Heart right ventricle (tissue), 16 donors: ENCODE measurements around the gene SELPLG. TPM values are rescaled to one million over a fixed set of nuclear protein-coding genes. Genes with fewer than 3 reads are reported as not detected.

Experiments
- ATAC-seq, 8 donors: fragments of 200-7000 bp; cut with Tn5 transposase; one replicate each; pipeline ENCODE4 v1.9.1; 2020; ENCODE audit warnings: mild to moderate bottlenecking in 8 of 8, moderate library complexity in 8 of 8, moderate number of reproducible peaks in 1 of 8
- DNase-seq, 2 donors: peaks; one replicate each; pipeline ENCODE4 v3.0.0-alpha.2; 2020
- H3K27ac ChIP-seq, 10 donors: fragments of 200-600 bp; sonication (generic) in 2 of 10; one replicate each; pipeline versions ENCODE4 v1.5.0 to v1.8.0; 2020 to 2022; ENCODE audit warnings: mild to moderate bottlenecking in 3 of 10
- H3K27me3 ChIP-seq, 7 donors: fragments of 200-600 bp; one replicate each; pipeline ENCODE4 v1.8.0; 2021 to 2022; ENCODE audit warnings: mild to moderate bottlenecking in 2 of 7
- H3K36me3 ChIP-seq, 9 donors: fragments of 200-600 bp; sonication (generic) in 1 of 9; one replicate each; pipeline versions ENCODE4 v1.5.0 to v1.8.0; 2020 to 2022; ENCODE audit warnings: mild to moderate bottlenecking in 2 of 9
- H3K4me1 ChIP-seq, 9 donors: fragments of 200-600 bp; sonication (generic) in 1 of 9; one replicate each; pipeline versions ENCODE4 v1.5.0 to v1.8.0; 2020 to 2022; ENCODE audit warnings: mild to moderate bottlenecking in 4 of 9
- H3K4me3 ChIP-seq, 10 donors: fragments of 200-600 bp; sonication (generic) in 2 of 10; one replicate each; pipeline versions ENCODE4 v1.5.0 to v1.8.0; 2020 to 2022; ENCODE audit warnings: mild to moderate bottlenecking in 7 of 10, moderate library complexity in 2 of 10
- H3K9me3 ChIP-seq, 11 donors: fragments of 200-600 bp in 10 of 11; sonication (generic) in 2 of 11; one replicate each; pipeline versions ENCODE4 v1.5.0 to v1.8.0; 2013 to 2022; ENCODE audit warnings: mild to moderate bottlenecking in 2 of 11, control low read depth in 1 of 11, moderate library complexity in 1 of 11
- WGBS, 2 donors: extraction: QIAGEN DNeasy Blood & Tissue Kit; methylation state at CpG; one replicate each; pipeline ENCODE4 v1.1.7; 2013; ENCODE audit warnings: inconsistent platforms in 1 of 2; 5-methylcytosine and 5-hydroxymethylcytosine counted together
- intact Hi-C, 10 donors: fragments of 100-400 bp; cut with DNase I; formaldehyde crosslinking; loops; one replicate each; pipeline versions ENCODE4 v1.11.1 to v1.14.2; 2022
- polyA plus RNA-seq, 2 donors: library from polyadenylated mRNA; stranded (reverse); fragments of 200-250 nt; gene quantifications; one replicate each; pipeline ENCODE4 v1.2.3, GENCODE V29; 2013
- total RNA-seq, 10 donors: library from RNA; stranded (reverse); fragmentation: NEBNext Ultra II Directional in 3 of 10; extraction: Animal tissue kit (Norgen Biotek cat#: 25700) in 3 of 10; gene quantifications; one replicate each; pipeline versions ENCODE4 v1.2.1 to v1.2.4, GENCODE V29; 2021 to 2023
- TF ChIP-seq, protein P1 (sequence below), 9 donors: fragments of 200-600 bp; sonication (generic) in 2 of 9; IDR thresholded peaks; one replicate each; pipeline versions ENCODE4 v1.5.0 to v1.8.0; 2021 to 2022; ENCODE audit warnings: antibody characterized with exemption in 9 of 9, mild to moderate bottlenecking in 5 of 9, moderate library complexity in 1 of 9
- donor health status: Arrhythmogenic right ventricular cardiomyopathy.
- donor health status: ischemic (EF 13 %, LVEDD 7.1; RV severe dilation, severe dysfunction).
- donor health status: healthy with polysubstance abuse.
- donor health status: DM: no; HTN: yes; CAD: no.
- donor health status: DM: no; HTN: no; CAD: no.
- donor health status: ischemic (EF 25% LVEDD 6.9; RV normal size, moderate dysfunction).
- donor health status: ischemic (EF 25% LVEDD 5.7; RV mildly dilated, moderate dysfunction).
- donor health status: healthy.
- donor health status: DM: yes; HTN: yes; CAD: no.
- donor health status: Ischemic cardiomyopathy.
- donor health status: ischemic (EF 35%, LVEDD 5.7; RV mildly dilated, moderate dysfunction).
- donor health status: nonischemic (EF 11% LVEDD 7.7; RV severe dilation, severe dysfunction).
- donor health status: DM: yes; HTN: yes; CAD: no.
- donor health status: PGD.
- donor health status: ischemic (EF 29% LVEDD 5.4; RV normal size, mild dysfunction).
- donor health status: nonischemic (EF 23%, LVEDD 6.1; RV moderate dilation, normal function).

The SELPLG gene
- total and polyA plus RNA-seq, 12 donors, result 0.88 to 17.6 (median 2.4) TPM

DNA sequence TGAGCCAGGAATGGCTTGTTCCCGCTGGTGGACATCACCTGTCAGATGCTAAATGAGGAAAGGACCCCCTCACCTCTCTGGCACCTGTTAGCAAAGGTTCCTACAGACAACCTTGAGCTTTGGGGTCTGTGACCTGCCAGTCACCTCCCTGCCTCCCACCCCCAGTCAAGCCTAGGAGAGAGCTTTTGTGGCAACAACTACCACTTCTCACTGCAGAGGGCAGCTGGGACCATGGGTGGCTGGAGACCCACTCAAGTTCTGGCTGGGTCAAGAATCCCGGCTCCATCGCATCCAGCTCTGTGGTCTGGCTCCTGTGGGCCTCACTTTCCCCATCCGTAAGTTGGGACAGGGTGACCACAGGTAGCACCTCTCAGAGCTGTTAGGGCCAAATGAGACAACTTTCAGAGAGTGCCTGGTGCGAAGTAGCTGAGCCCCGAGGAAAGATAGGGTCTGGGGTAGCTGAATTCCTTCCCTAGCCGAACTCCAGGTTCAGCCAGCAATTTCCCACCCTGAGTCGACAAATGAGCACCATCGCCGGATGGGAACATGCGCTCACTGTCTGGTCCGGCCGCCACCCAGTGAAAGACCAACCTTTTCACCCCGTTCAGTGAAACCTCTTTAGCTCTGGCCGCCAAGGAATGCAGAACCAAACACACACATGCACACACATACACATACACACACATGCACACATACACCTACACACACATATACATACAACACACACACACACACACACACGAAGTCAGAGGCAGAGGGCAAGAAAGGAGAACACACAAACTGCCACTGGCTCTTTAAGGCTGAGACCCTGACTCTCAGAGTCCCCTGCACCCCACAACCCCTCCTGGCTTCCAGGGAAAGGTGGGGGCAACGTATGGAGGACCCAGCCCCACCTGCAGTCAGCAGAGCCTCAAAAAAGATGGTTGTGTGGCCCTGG, 37.7 kb downstream of the SELPLG start:
- peak overlapping the region in 2 of 10 donors; percentile 31 for H3K27ac ChIP-seq
- no peaks in the 10 kb centered on the region for H3K9me3 ChIP-seq
- no peak for DNase-seq
- 77 to 82% methylated on average over 17 of the region's 17 CpGs for WGBS, 2 donors
- TF ChIP-seq, protein P1, sequence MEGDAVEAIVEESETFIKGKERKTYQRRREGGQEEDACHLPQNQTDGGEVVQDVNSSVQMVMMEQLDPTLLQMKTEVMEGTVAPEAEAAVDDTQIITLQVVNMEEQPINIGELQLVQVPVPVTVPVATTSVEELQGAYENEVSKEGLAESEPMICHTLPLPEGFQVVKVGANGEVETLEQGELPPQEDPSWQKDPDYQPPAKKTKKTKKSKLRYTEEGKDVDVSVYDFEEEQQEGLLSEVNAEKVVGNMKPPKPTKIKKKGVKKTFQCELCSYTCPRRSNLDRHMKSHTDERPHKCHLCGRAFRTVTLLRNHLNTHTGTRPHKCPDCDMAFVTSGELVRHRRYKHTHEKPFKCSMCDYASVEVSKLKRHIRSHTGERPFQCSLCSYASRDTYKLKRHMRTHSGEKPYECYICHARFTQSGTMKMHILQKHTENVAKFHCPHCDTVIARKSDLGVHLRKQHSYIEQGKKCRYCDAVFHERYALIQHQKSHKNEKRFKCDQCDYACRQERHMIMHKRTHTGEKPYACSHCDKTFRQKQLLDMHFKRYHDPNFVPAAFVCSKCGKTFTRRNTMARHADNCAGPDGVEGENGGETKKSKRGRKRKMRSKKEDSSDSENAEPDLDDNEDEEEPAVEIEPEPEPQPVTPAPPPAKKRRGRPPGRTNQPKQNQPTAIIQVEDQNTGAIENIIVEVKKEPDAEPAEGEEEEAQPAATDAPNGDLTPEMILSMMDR (IDR thresholded peaks at IDR 0.05), result no peak
- H3K27me3 ChIP-seq, result peaks cover 0 to 3% (median 0%) of the 10 kb centered on the region in 7 donors
- no peaks in the 10 kb centered on the region for H3K36me3 ChIP-seq
- H3K4me1 ChIP-seq, result no peaks in the 10 kb centered on the region
- no peak for ATAC-seq
- H3K4me3 ChIP-seq, result peak overlapping the region in 5 of 10 donors; percentile 32 to 48 (median 40)
- intact Hi-C loops, result no loop called here

DNA sequence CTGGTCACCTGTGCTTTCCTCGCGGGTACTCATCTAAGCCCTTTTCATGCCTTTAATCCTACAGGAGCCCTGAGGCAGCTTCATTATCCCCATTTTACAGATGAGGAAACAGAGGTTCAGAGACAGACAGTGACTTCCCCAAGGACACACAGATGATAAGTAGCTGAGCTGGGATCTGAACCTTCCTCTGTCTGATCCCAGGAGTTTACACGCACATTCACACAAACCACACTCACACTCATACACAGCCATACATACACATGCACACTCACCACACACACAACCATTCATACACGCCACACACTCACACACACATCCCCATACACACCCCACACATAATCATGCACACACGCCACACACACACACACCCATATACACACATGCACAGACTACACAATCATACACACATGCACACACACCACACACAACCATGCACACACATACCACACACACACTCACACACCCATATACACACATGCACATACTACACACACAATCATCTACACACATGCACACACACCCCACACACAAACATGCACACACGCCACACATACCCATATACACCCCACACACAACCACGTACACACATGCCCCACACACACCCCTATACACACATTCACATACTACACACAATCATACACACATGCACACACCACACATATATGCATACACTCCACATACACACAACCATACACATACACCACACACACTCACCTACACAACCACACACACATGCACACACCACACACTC, 38.6 kb downstream of the SELPLG start:
- H3K27ac ChIP-seq, result peak overlapping the region in 1 of 10 donors; percentile 31
- WGBS, 2 donors, result 96 to 98% methylated on average over 7 of the region's 7 CpGs
- H3K9me3 ChIP-seq, result no peaks in the 10 kb centered on the region
- H3K27me3 ChIP-seq, result peaks cover 0 to 3% (median 0%) of the 10 kb centered on the region in 7 donors
- intact Hi-C loops, result no loop called here
- no peaks in the 10 kb centered on the region for H3K36me3 ChIP-seq
- TF ChIP-seq, protein P1 (IDR thresholded peaks at IDR 0.05), result no peak
- DNase-seq (no peak), ATAC-seq (no peak)
- H3K4me3 ChIP-seq, result peak overlapping the region in 1 of 10 donors; percentile 25
- no peaks in the 10 kb centered on the region for H3K4me1 ChIP-seq

DNA sequence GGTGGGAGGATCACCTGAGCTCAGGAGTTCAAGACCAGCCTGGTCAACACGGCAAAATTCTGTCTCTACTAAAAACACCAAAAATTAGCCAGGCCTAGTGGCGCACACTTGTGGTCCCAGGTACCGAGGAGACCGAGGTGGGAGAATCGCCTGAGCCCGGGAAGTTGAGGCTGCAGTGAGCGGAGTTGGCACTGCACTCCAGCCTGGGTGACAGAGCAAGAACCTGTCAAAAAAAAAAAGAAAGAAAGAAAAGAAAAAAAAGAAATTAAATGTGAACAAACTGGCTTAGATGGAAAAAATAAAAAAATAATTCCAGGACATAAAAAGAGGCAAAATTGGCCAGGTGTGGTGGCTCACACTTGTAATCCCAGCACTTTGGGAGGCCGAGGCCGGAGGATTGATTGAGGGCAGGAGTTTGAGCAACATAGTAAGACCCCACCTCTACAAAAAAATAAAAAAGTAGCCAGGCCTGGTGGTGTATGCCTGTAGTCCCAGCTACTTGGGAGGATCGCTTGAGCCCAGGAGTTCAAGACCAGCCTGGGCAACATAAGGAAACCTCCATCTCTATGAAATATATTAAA, 39.3 kb downstream of the SELPLG start:
- Histone ChIP-seq H3K27me3 (peaks cover 0 to 3% (median 0%) of the 10 kb centered on the region in 7 donors), H3K36me3 (no peaks in the 10 kb centered on the region), H3K4me1 (peaks cover 0 to under 1% (median 0%) of the 10 kb centered on the region in 9 donors), H3K27ac (no peak overlapping the region), H3K4me3 (no peak overlapping the region), H3K9me3 (no peaks in the 10 kb centered on the region)
- DNase-seq (no peak), ATAC-seq (no peak)
- intact Hi-C loops, result no loop called here
- TF ChIP-seq, protein P1 (IDR thresholded peaks at IDR 0.05), result no peak
- WGBS, 2 donors, result 96 to 98% methylated on average over 10 of the region's 10 CpGs
